ENCODE data around the gene WDR86. TPM values are rescaled to one million over a fixed set of nuclear protein-coding genes. Genes with fewer than 3 reads are reported as not detected.

WDR86 gene
- 1 to 10 TPM; 2.1 to 4.0 TPM for total RNA-seq

GRCh38 chr7:151409667-151410404, at the start of gene WDR86:
Gene WDR86, minus strand, starts transcription at chr7:151410038. Its CDS starts 449 bp downstream, at chr7:151409589.
- Mint-ChIP-seq H3K4me1 (peaks cover 12% of the 10 kb centered on the region), H3K36me3 (no peaks in the 10 kb centered on the region), H3K9me3 (no peaks in the 10 kb centered on the region), H3K27ac (no peak within 1 kb of the TSS), H3K27me3 (peaks cover 47% of the 10 kb centered on the region), H3K4me3 (peak within 1 kb of the TSS; percentile 40)
- ATAC-seq (ENCODE audit: low read depth) (peak; percentile 5), DNase-seq (peak; percentile 42)
- POLR2A ChIA-PET, result interaction anchor here (0.7 kb wide), 2 partner anchors 29 to 58 kb away, joined by 3 to 7 read pairs; no protein-coding TSS in a partner anchor

- Mint-ChIP-seq H3K27me3 (peaks cover 13% of the 10 kb centered on the region), H3K4me1 (peaks cover 9% of the 10 kb centered on the region), H3K9me3 (peaks cover 2% of the 10 kb centered on the region), H3K27ac (no peak overlapping the region), H3K4me3 (no peak overlapping the region), H3K36me3 (peaks cover 6% of the 10 kb centered on the region)
- no peak for ATAC-seq (ENCODE audit: low read depth)
- POLR2A ChIA-PET, result no interaction called here
- no peak for DNase-seq
Observed at GRCh38 chr7:151457534-151457933, 47.7 kb upstream of the WDR86 start.

GRCh38 chr7:151456782-151457181, 46.9 kb upstream of the WDR86 start:
- Mint-ChIP-seq H3K4me1 (peaks cover 9% of the 10 kb centered on the region), H3K9me3 (peaks cover 1% of the 10 kb centered on the region), H3K27me3 (peaks cover 15% of the 10 kb centered on the region), H3K4me3 (no peak overlapping the region), H3K27ac (no peak overlapping the region), H3K36me3 (peaks cover 2% of the 10 kb centered on the region)
- ATAC-seq (ENCODE audit: low read depth) (no peak), DNase-seq (no peak)
- POLR2A ChIA-PET, result no interaction called here

- Mint-ChIP-seq H3K4me1 (peaks cover 9% of the 10 kb centered on the region), H3K4me3 (no peak overlapping the region), H3K27ac (no peak overlapping the region), H3K27me3 (peaks cover 15% of the 10 kb centered on the region), H3K9me3 (peaks cover 1% of the 10 kb centered on the region), H3K36me3 (peaks cover 2% of the 10 kb centered on the region)
- ATAC-seq (ENCODE audit: low read depth) (no peak), DNase-seq (no peak)
- POLR2A ChIA-PET, result no interaction called here
Observed at GRCh38 chr7:151456276-151456675, 46.4 kb upstream of the WDR86 start.

GRCh38 chr7:151455690-151456089, 45.9 kb upstream of the WDR86 start:
- no peak overlapping the region for H3K27ac Mint-ChIP-seq
- ATAC-seq (ENCODE audit: low read depth) (no peak), DNase-seq (no peak)

GRCh38 chr7:151454932-151455530, 45.2 kb upstream of the WDR86 start:
- H3K27ac Mint-ChIP-seq, result no peak overlapping the region
- H3K4me3 Mint-ChIP-seq, result no peak overlapping the region

More at GRCh38 chr7:151455690-151456089, 45.9 kb upstream of the WDR86 start:
- peaks cover 1% of the 10 kb centered on the region for H3K9me3 Mint-ChIP-seq
- H3K36me3 Mint-ChIP-seq, result no peaks in the 10 kb centered on the region
- no peak overlapping the region for H3K4me3 Mint-ChIP-seq
- POLR2A ChIA-PET, result no interaction called here
- peaks cover 15% of the 10 kb centered on the region for H3K27me3 Mint-ChIP-seq
- peaks cover 9% of the 10 kb centered on the region for H3K4me1 Mint-ChIP-seq

GRCh38 chr7:151454305-151454704, 44.5 kb upstream of the WDR86 start:
- Mint-ChIP-seq H3K9me3 (peaks cover 1% of the 10 kb centered on the region), H3K4me1 (peaks cover 13% of the 10 kb centered on the region), H3K27ac (no peak overlapping the region), H3K36me3 (no peaks in the 10 kb centered on the region), H3K27me3 (peaks cover 7% of the 10 kb centered on the region), H3K4me3 (no peak overlapping the region)
- POLR2A ChIA-PET, result no interaction called here
- DNase-seq, result no peak
- ATAC-seq (ENCODE audit: low read depth), result no peak

More at GRCh38 chr7:151454932-151455530, 45.2 kb upstream of the WDR86 start:
- peaks cover 9% of the 10 kb centered on the region for H3K4me1 Mint-ChIP-seq
- peaks cover 9% of the 10 kb centered on the region for H3K27me3 Mint-ChIP-seq
- ATAC-seq (ENCODE audit: low read depth), result no peak
- POLR2A ChIA-PET, result no interaction called here
- H3K9me3 Mint-ChIP-seq, result peaks cover 1% of the 10 kb centered on the region
- H3K36me3 Mint-ChIP-seq, result no peaks in the 10 kb centered on the region
- no peak for DNase-seq

GRCh38 chr7:151453326-151453791, 43.5 kb upstream of the WDR86 start:
- POLR2A ChIA-PET, result no interaction called here
- no peak overlapping the region for H3K4me3 Mint-ChIP-seq
- no peaks in the 10 kb centered on the region for H3K36me3 Mint-ChIP-seq
- H3K27me3 Mint-ChIP-seq, result peaks cover 7% of the 10 kb centered on the region
- H3K27ac Mint-ChIP-seq, result peak overlapping the region; percentile 73
- peaks cover 18% of the 10 kb centered on the region for H3K4me1 Mint-ChIP-seq
- peaks cover 1% of the 10 kb centered on the region for H3K9me3 Mint-ChIP-seq
- ATAC-seq (ENCODE audit: low read depth), result no peak
- DNase-seq, result no peak

GRCh38 chr7:151452680-151453325, 43.0 kb upstream of the WDR86 start:
- no peak overlapping the region for H3K27ac Mint-ChIP-seq

GRCh38 chr7:151451626-151452571, 42.1 kb upstream of the WDR86 start:
- DNase-seq (peak; percentile 29), ATAC-seq (ENCODE audit: low read depth) (no peak)
- no peak overlapping the region for H3K4me3 Mint-ChIP-seq
- H3K36me3 Mint-ChIP-seq, result no peaks in the 10 kb centered on the region
- peaks cover 7% of the 10 kb centered on the region for H3K27me3 Mint-ChIP-seq
- H3K4me1 Mint-ChIP-seq, result peaks cover 14% of the 10 kb centered on the region
- no peak overlapping the region for H3K27ac Mint-ChIP-seq
- H3K9me3 Mint-ChIP-seq, result no peaks in the 10 kb centered on the region
- POLR2A ChIA-PET, result no interaction called here

More at GRCh38 chr7:151452680-151453325, 43.0 kb upstream of the WDR86 start:
- no peak overlapping the region for H3K4me3 Mint-ChIP-seq
- DNase-seq, result no peak
- POLR2A ChIA-PET, result no interaction called here
- H3K9me3 Mint-ChIP-seq, result peaks cover under 1% of the 10 kb centered on the region
- H3K27me3 Mint-ChIP-seq, result peaks cover 7% of the 10 kb centered on the region
- H3K36me3 Mint-ChIP-seq, result no peaks in the 10 kb centered on the region
- ATAC-seq (ENCODE audit: low read depth), result no peak
- peaks cover 18% of the 10 kb centered on the region for H3K4me1 Mint-ChIP-seq

GRCh38 chr7:151451156-151451555, 41.3 kb upstream of the WDR86 start:
- peak; percentile 24 for DNase-seq
- peaks cover 14% of the 10 kb centered on the region for H3K4me1 Mint-ChIP-seq
- peaks cover 7% of the 10 kb centered on the region for H3K27me3 Mint-ChIP-seq
- peak overlapping the region; percentile 6 for H3K27ac Mint-ChIP-seq
- H3K4me3 Mint-ChIP-seq, result no peak overlapping the region
- ATAC-seq (ENCODE audit: low read depth), result no peak
- H3K36me3 Mint-ChIP-seq, result no peaks in the 10 kb centered on the region
- POLR2A ChIA-PET, result no interaction called here
- H3K9me3 Mint-ChIP-seq, result no peaks in the 10 kb centered on the region

GRCh38 chr7:151449990-151450389, 40.2 kb upstream of the WDR86 start:
- H3K9me3 Mint-ChIP-seq, result no peaks in the 10 kb centered on the region
- ATAC-seq (ENCODE audit: low read depth) (no peak), DNase-seq (no peak)
- peaks cover 7% of the 10 kb centered on the region for H3K27me3 Mint-ChIP-seq
- peaks cover 14% of the 10 kb centered on the region for H3K4me1 Mint-ChIP-seq
- H3K4me3 Mint-ChIP-seq, result no peak overlapping the region
- POLR2A ChIA-PET, result interaction anchor here (0.6 kb wide), 1 partner anchor 123 kb away, joined by 3 read pairs; no protein-coding TSS in a partner anchor
- H3K27ac Mint-ChIP-seq, result no peak overlapping the region
- H3K36me3 Mint-ChIP-seq, result no peaks in the 10 kb centered on the region

Measured in activated naive CD8-positive, alpha-beta T cell treated with anti-CD3 and anti-CD28 coated beads, Interleukin-2, amount 10 ng/mL, durations not matched to agents 7 days and 5 days (primary cell).